HEK293 (cell line): Measurements from ENCODE around the gene NR3C2.

ENCODE experiments used
- CTCF ChIA-PET: fragments of 350-600 bp; formaldehyde crosslinking; extraction: SDS; loops from one replicate; lab custom pipeline; 2021; ENCODE audit warnings: antibody characterized with exemption; lab: Yijun Ruan, JAX
- POLR2A ChIA-PET: fragments of 300-600 bp; formaldehyde crosslinking; extraction: SDS; loops from one replicate; lab custom pipeline; 2020; ENCODE audit warnings: antibody characterized with exemption, inconsistent platforms; lab: Yijun Ruan, JAX
- H3K27ac ChIP-seq: fragments of 200-500 bp; sonication (Bioruptor generic); 2 replicates; pipeline ENCODE4 v1.5.1; 2014; ENCODE audit warnings: low read depth, low read length, control low read depth, inconsistent platforms; ENCODE audit errors: extremely low read depth
- H3K36me3 ChIP-seq, 2 experiments: fragments of 200-500 bp in 1 of 2; sonication (Bioruptor generic) in 1 of 2; 1 replicate in 1 of 2; 2 replicates in 1 of 2; pipeline ENCODE4 v1.5.1; 2014 to 2017; ENCODE audit warnings: inconsistent platforms in 2 of 2, low read length in 2 of 2; ENCODE audit not compliant: control insufficient read depth in 2 of 2, insufficient read depth in 1 of 2
- H3K4me1 ChIP-seq: fragments of 200-500 bp; sonication (Bioruptor generic); 2 replicates; pipeline ENCODE4 v1.5.1; 2014; ENCODE audit warnings: mild to moderate bottlenecking, low read length, inconsistent platforms; ENCODE audit not compliant: control insufficient read depth, insufficient read depth
- H3K4me3 ChIP-seq: 2 replicates; pipeline ENCODE4 v1.5.1; 2011; ENCODE audit warnings: low read depth, mild to moderate bottlenecking, control low read depth, low read length, moderate library complexity
- H3K9me3 ChIP-seq: fragments of 200-500 bp; sonication (Bioruptor generic); 2 replicates; pipeline ENCODE4 v1.5.1; 2014; ENCODE audit warnings: low read depth, low read length, inconsistent platforms; ENCODE audit not compliant: control insufficient read depth, insufficient read depth
- FEZF1 ChIP-seq: fragments of 450-650 bp; formaldehyde crosslinking; IDR thresholded peaks from 2 replicates; pipeline ENCODE4 v1.5.1; 2016; ENCODE audit warnings: missing biosample characterization, missing genetic modification characterization
- GFI1B ChIP-seq: fragments of 450-650 bp; formaldehyde crosslinking; IDR thresholded peaks from 2 replicates; pipeline ENCODE4 v1.5.1; 2016; ENCODE audit warnings: missing biosample characterization, missing genetic modification characterization
- GLIS2 ChIP-seq: fragments of 450-650 bp; formaldehyde crosslinking; IDR thresholded peaks from 2 replicates; pipeline ENCODE4 v1.5.1; 2016; ENCODE audit warnings: missing biosample characterization, missing genetic modification characterization
- HOXA7 ChIP-seq: sonication (generic); formaldehyde crosslinking; IDR thresholded peaks from 2 replicates; pipeline ENCODE4 v1.8.1; 2022; ENCODE audit warnings: missing genetic modification reagents, borderline replicate concordance
- KLF10 ChIP-seq: fragments of 450-650 bp; IDR thresholded peaks from 2 replicates; pipeline ENCODE4 v1.5.1; 2018; ENCODE audit warnings: missing biosample characterization, mild to moderate bottlenecking, missing genetic modification characterization
- MEIS1 ChIP-seq: sonication (generic); formaldehyde crosslinking; IDR thresholded peaks from 2 replicates; pipeline ENCODE4 v1.8.1; 2022; ENCODE audit warnings: missing genetic modification reagents, mild to moderate bottlenecking, borderline replicate concordance
- SETDB1 ChIP-seq: IDR thresholded peaks from one replicate; pipeline ENCODE4 v1.6.1; 2017; ENCODE audit warnings: mild to moderate bottlenecking, low read length, moderate library complexity, mixed read lengths; ENCODE audit not compliant: insufficient read length
- WT1 ChIP-seq: fragments of 450-650 bp; formaldehyde crosslinking; IDR thresholded peaks from 2 replicates; pipeline ENCODE4 v1.5.1; 2016; ENCODE audit warnings: missing biosample characterization, missing genetic modification characterization
- YY1 ChIP-seq: fragments of 450-650 bp; formaldehyde crosslinking; IDR thresholded peaks from 2 replicates; pipeline ENCODE4 v1.5.1; 2018; ENCODE audit warnings: missing biosample characterization, missing genetic modification characterization
- ZBTB21 ChIP-seq: fragments of 450-650 bp; formaldehyde crosslinking; IDR thresholded peaks from 2 replicates; pipeline ENCODE4 v1.5.1; 2017; ENCODE audit warnings: missing biosample characterization, missing genetic modification characterization
- ZBTB49 ChIP-seq: fragments of 450-650 bp; formaldehyde crosslinking; IDR thresholded peaks from 2 replicates; pipeline ENCODE4 v1.5.1; 2016; ENCODE audit warnings: missing biosample characterization, missing genetic modification characterization, low read depth
- ZFP69B ChIP-seq: fragments of 450-650 bp; formaldehyde crosslinking; IDR thresholded peaks from 2 replicates; pipeline ENCODE4 v1.5.1; 2016; ENCODE audit warnings: missing biosample characterization, missing genetic modification characterization
- ZNF114 ChIP-seq: fragments of 450-650 bp; formaldehyde crosslinking; IDR thresholded peaks from 2 replicates; pipeline ENCODE4 v1.5.0; 2017; ENCODE audit warnings: missing biosample characterization, missing genetic modification characterization
- ZNF133 ChIP-seq: fragments of 450-650 bp; formaldehyde crosslinking; IDR thresholded peaks from 2 replicates; pipeline ENCODE4 v1.5.1; 2016; ENCODE audit warnings: missing biosample characterization, missing genetic modification characterization
- ZNF175 ChIP-seq: fragments of 450-650 bp; formaldehyde crosslinking; IDR thresholded peaks from 2 replicates; pipeline ENCODE4 v1.5.1; 2016; ENCODE audit warnings: missing biosample characterization, missing genetic modification characterization
- ZNF239 ChIP-seq: fragments of 450-650 bp; formaldehyde crosslinking; IDR thresholded peaks from 2 replicates; pipeline ENCODE4 v1.5.1; 2016; ENCODE audit warnings: missing biosample characterization, missing genetic modification characterization
- ZNF311 ChIP-seq: fragments of 450-650 bp; formaldehyde crosslinking; IDR thresholded peaks from 2 replicates; pipeline ENCODE4 v1.5.1; 2017; ENCODE audit warnings: missing biosample characterization, missing genetic modification characterization, borderline replicate concordance
- ZNF426 ChIP-seq: fragments of 450-650 bp; formaldehyde crosslinking; IDR thresholded peaks from 2 replicates; pipeline ENCODE4 v1.5.1; 2017; ENCODE audit warnings: missing biosample characterization, missing genetic modification characterization, mild to moderate bottlenecking, inconsistent platforms, moderate library complexity
- ZNF488 ChIP-seq: fragments of 450-650 bp; formaldehyde crosslinking; IDR thresholded peaks from 2 replicates; pipeline ENCODE4 v1.5.1; 2016; ENCODE audit warnings: missing biosample characterization, missing genetic modification characterization
- ZNF544 ChIP-seq: fragments of 450-650 bp; formaldehyde crosslinking; IDR thresholded peaks from 2 replicates; pipeline ENCODE4 v1.5.0; 2017; ENCODE audit warnings: missing biosample characterization, missing genetic modification characterization
- ZNF549 ChIP-seq: fragments of 450-650 bp; IDR thresholded peaks from 2 replicates; pipeline ENCODE4 v1.5.1; 2018; ENCODE audit warnings: missing biosample characterization, missing genetic modification characterization, mild to moderate bottlenecking, inconsistent platforms, moderate library complexity
- ZNF555 ChIP-seq: fragments of 450-650 bp; formaldehyde crosslinking; conservative IDR thresholded peaks from 2 replicates; pipeline ENCODE4 v1.5.1; 2017; ENCODE audit warnings: missing biosample characterization, mild to moderate bottlenecking, missing genetic modification characterization, inconsistent platforms
- ZNF623 ChIP-seq: fragments of 450-650 bp; formaldehyde crosslinking; IDR thresholded peaks from 2 replicates; pipeline ENCODE4 v1.5.1; 2016; ENCODE audit warnings: missing biosample characterization, missing genetic modification characterization
- ZNF76 ChIP-seq: fragments of 450-650 bp; formaldehyde crosslinking; IDR thresholded peaks from 2 replicates; pipeline ENCODE4; 2016; ENCODE audit warnings: low read depth, missing biosample characterization, missing genetic modification characterization, borderline replicate concordance
- ZXDB ChIP-seq: fragments of 450-650 bp; formaldehyde crosslinking; IDR thresholded peaks from 2 replicates; pipeline ENCODE4 v1.5.1; 2016; ENCODE audit warnings: missing biosample characterization, missing genetic modification characterization
- TF ChIP-seq, protein P1 (sequence below): fragments of 450-650 bp; formaldehyde crosslinking; IDR thresholded peaks from 2 replicates; pipeline ENCODE4 v1.5.1; 2017; ENCODE audit warnings: missing biosample characterization, missing genetic modification characterization
- TF ChIP-seq, protein P2 (sequence below): fragments of 450-650 bp; formaldehyde crosslinking; IDR thresholded peaks from 2 replicates; pipeline ENCODE4 v1.5.1; 2016; ENCODE audit warnings: missing biosample characterization, missing genetic modification characterization
- TF ChIP-seq, protein P3 (sequence below): fragments of 450-650 bp; formaldehyde crosslinking; IDR thresholded peaks from 2 replicates; pipeline ENCODE4 v1.5.1; 2016; ENCODE audit warnings: missing biosample characterization, missing genetic modification characterization
- TF ChIP-seq, protein P4 (sequence below): fragments of 450-650 bp; formaldehyde crosslinking; IDR thresholded peaks from 2 replicates; pipeline ENCODE4 v1.5.1; 2016; ENCODE audit warnings: missing biosample characterization, missing genetic modification characterization

The NR3C2 gene

GRCh38 chr4:148263127-148263526, 179.1 kb downstream of the NR3C2 start (continued):
- no peak for TF ChIP-seq ZNF488
- no peak for TF ChIP-seq GFI1B

DNA sequence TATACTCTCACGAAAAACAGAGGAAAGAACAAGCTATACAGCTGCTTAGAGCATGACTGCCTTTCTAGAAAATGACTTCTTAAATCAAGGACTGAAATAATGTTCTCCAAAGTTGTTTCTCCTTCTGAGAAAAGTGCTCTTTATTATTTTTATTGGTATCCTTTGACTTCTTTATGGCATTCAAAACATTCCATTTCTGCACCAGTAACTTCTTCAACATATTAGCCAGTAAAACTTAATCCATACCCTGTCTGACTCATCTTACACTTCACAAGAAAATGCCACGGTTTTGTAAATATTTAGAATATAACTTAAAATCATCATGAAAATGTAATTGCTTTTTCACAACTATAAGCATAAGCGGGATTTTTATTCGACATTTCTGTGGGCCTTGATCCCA, 180.4 kb downstream of the NR3C2 start:
- H3K9me3 ChIP-seq: no peaks in the 10 kb centered on the region
- no peaks in the 10 kb centered on the region for H3K36me3 ChIP-seq
- no peak overlapping the region; the same call in 1 of the 2 replicates for H3K27ac ChIP-seq
- ChIA-PET CTCF (interaction anchor here (0.7 kb wide), 1 partner anchor 1254 kb away, joined by 4 read pairs; no protein-coding TSS in a partner anchor), POLR2A (no interaction called here)
- H3K4me1 ChIP-seq: peaks cover 12% of the 10 kb centered on the region
- H3K4me3 ChIP-seq: no peak overlapping the region
- no peak for TF ChIP-seq ZNF426 (tag by site-specific recombination)
- peak; percentile 91 for TF ChIP-seq FEZF1 (tag by site-specific recombination)
- no peak for TF ChIP-seq SETDB1
- TF ChIP-seq GFI1B: no peak
- TF ChIP-seq ZBTB21 (tag by site-specific recombination): no peak
- TF ChIP-seq, protein P1, sequence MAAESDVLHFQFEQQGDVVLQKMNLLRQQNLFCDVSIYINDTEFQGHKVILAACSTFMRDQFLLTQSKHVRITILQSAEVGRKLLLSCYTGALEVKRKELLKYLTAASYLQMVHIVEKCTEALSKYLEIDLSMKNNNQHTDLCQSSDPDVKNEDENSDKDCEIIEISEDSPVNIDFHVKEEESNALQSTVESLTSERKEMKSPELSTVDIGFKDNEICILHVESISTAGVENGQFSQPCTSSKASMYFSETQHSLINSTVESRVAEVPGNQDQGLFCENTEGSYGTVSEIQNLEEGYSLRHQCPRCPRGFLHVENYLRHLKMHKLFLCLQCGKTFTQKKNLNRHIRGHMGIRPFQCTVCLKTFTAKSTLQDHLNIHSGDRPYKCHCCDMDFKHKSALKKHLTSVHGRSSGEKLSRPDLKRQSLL (tag by site-specific recombination): no peak
- TF ChIP-seq ZNF239 (tag by site-specific recombination): no peak
- TF ChIP-seq ZNF114 (tag by site-specific recombination): no peak
- no peak for TF ChIP-seq ZFP69B (tag by site-specific recombination)
- peak; percentile 63 for TF ChIP-seq WT1 (tag by site-specific recombination)
- TF ChIP-seq, protein P2, sequence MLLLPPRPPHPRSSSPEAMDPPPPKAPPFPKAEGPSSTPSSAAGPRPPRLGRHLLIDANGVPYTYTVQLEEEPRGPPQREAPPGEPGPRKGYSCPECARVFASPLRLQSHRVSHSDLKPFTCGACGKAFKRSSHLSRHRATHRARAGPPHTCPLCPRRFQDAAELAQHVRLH: peak; percentile 83
- TF ChIP-seq YY1: 0 out of 2 replicates have a peak, but pooled peaks have one; percentile 19
- TF ChIP-seq KLF10 (tag by site-specific recombination): peak; percentile 84
- no peak for TF ChIP-seq ZNF544 (tag by site-specific recombination)
- TF ChIP-seq ZNF76: no peak
- TF ChIP-seq ZNF133: no peak
- TF ChIP-seq ZBTB49 (tag by site-specific recombination): no peak
- no peak for TF ChIP-seq HOXA7 (CRISPR knock-in tag)
- TF ChIP-seq ZNF623 (tag by site-specific recombination): no peak
- peak; percentile 89 for TF ChIP-seq ZXDB
- no peak for TF ChIP-seq ZNF311
- TF ChIP-seq ZNF175: no peak
- TF ChIP-seq, protein P3, sequence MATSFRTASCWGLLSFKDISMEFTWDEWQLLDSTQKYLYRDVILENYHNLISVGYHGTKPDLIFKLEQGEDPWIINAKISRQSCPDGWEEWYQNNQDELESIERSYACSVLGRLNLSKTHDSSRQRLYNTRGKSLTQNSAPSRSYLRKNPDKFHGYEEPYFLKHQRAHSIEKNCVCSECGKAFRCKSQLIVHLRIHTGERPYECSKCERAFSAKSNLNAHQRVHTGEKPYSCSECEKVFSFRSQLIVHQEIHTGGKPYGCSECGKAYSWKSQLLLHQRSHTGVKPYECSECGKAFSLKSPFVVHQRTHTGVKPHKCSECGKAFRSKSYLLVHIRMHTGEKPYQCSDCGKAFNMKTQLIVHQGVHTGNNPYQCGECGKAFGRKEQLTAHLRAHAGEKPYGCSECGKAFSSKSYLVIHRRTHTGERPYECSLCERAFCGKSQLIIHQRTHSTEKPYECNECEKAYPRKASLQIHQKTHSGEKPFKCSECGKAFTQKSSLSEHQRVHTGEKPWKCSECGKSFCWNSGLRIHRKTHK: no peak
- TF ChIP-seq, protein P4, sequence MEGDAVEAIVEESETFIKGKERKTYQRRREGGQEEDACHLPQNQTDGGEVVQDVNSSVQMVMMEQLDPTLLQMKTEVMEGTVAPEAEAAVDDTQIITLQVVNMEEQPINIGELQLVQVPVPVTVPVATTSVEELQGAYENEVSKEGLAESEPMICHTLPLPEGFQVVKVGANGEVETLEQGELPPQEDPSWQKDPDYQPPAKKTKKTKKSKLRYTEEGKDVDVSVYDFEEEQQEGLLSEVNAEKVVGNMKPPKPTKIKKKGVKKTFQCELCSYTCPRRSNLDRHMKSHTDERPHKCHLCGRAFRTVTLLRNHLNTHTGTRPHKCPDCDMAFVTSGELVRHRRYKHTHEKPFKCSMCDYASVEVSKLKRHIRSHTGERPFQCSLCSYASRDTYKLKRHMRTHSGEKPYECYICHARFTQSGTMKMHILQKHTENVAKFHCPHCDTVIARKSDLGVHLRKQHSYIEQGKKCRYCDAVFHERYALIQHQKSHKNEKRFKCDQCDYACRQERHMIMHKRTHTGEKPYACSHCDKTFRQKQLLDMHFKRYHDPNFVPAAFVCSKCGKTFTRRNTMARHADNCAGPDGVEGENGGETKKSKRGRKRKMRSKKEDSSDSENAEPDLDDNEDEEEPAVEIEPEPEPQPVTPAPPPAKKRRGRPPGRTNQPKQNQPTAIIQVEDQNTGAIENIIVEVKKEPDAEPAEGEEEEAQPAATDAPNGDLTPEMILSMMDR: no peak
- no peak for TF ChIP-seq ZNF555 (tag by site-specific recombination)
- TF ChIP-seq MEIS1 (CRISPR knock-in tag): no peak
- TF ChIP-seq GLIS2 (tag by site-specific recombination): no peak
- TF ChIP-seq ZNF549 (tag by site-specific recombination): no peak
